Measurements from ENCODE around the gene SPRR5.

DNA sequence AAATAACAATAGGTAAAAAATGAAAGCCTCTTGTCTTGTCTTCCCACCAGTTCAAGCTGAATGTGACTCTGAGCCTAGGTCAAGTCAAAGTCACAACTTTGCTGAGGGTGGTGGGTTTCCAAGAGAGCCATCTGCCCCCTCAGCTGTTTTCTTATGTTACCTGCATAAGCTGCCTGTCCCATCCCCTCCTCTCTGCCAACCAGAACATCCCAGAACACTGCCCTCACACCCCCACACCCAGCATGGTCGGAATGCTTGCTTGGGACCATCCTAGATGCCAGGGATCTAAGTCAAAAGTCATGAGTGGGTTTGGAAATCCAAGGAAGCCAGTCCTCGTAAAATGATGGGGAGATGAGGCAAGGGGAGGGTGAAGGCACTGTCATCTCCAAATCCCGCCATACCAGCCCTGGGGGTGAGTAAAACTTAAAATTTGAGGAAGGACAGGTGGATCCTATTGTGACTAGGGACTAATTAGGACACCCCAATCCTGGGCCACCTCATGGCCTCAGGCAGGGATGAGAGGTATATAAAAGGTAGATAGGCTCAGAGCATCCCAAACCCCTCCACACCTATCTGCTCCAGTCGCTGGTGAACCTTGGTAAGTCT lies at the start of gene SPRR5:
- TF ChIP-seq POLR2A (IDR thresholded peaks at IDR 0.05; ENCODE audit: low read length): no peak
- no peak for TF ChIP-seq GATA1 (IDR thresholded peaks at IDR 0.05; ENCODE audit: low read depth, low read length)
